Skeletal muscle cell (primary cell): ENCODE data around the gene SLC23A2.
"Not testable (repeated sequence)": the region's sequence is repeated elsewhere in the genome, so short reads cannot be mapped to it uniquely, and the experiment has no call there.

Source experiments
- DNase-seq: peaks from one replicate; pipeline ENCODE4 v3.0.0-alpha.2; 2010; ENCODE audit warnings: low read depth
- H3K4me3 ChIP-seq: 2 replicates; pipeline ENCODE4 v1.5.1; 2011; ENCODE audit warnings: low read depth, mild to moderate bottlenecking, control low read depth, low read length, moderate library complexity

The SLC23A2 gene

DNA sequence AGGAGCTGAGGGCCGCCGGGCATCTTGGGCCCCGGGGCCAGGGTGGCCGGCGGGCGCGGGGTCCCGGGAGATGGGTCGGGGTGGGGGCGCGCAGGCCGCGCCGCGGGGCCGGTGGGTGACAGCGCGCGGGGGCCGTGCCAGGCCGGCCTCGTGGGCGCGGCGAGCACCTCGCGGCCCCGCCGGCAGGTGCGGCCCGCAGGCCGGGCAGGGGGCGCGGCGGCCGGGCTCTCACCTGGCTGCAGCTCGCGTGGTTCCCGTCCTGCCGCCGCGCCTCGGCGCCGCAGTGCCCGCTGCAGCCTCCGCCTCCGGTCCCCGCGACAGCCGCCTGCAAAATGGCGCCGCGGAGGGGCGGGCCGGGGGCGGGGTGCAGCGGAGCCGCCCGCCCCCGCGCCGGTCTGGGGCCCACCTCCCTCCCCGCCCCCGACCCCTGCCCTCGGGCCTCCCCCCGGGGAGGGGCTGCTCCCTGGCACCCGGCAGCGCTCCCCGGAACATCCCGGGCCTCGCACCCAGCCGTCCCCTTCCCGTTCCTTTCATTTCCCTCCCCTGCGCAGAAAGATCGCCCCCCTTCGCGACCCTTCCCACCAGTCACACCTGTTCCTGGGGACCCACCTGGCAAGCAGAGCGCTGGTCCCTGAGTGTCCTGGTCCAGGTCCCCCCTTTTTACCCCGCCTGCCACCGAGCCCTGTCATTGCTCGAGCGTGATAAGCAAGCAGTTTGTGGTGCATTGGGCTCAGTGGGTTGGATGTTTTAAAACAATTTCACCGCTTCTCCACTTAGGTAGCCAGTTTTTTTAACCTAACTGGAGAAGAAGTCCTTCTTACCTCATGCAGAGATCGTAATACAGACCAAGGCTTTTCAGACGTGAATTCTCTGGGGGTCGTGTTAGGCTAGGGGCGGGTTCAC lies at the start of gene SLC23A2:
TSS of gene SLC23A2 (minus strand) at position 337 of the 903 bp plus-strand sequence. CDS start 68,948 bp downstream, outside the sequence.
- no peak for DNase-seq

DNA sequence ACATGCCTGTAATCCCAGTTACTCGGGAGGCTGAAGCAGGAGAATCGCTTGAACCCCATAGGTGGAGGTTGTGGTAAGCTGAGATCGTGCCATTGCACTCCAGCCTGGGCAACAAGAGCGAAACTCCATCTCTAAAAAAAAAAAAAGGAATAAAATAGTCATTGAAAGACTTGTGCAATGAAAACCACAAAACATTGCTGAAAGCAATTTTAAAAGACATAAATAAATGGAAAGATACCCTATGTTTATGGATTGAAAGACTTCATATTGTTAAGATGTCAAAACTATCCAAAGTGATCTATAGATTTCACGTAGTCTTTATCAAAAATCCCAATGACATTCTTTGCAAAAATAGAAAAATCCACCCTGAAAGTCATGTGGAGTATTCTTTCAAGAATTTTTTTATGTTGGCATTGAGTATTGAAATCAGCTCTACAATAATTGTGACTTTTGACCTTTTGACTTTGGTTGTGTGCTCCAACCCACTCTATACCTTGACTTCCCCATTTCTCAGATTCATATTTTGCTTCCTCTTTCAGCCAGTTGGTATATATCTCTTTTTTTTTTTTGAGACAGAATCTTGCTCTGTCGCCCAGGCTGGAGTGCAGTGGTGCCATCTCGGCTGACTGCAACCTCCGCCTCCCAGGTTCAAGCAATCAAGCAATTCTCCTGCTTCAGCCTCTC lies 45.5 kb upstream of the SLC23A2 start:
- no peak for DNase-seq
- no peak overlapping the region for H3K4me3 ChIP-seq

More for the DNA sequence above, at the start of gene SLC23A2:
- peak within 1 kb of the TSS; percentile 55 for H3K4me3 ChIP-seq

GRCh38 chr20:5045906-5046305 lies 44.6 kb upstream of the SLC23A2 start:
- DNase-seq = no peak
- H3K4me3 ChIP-seq = no peak overlapping the region

DNA sequence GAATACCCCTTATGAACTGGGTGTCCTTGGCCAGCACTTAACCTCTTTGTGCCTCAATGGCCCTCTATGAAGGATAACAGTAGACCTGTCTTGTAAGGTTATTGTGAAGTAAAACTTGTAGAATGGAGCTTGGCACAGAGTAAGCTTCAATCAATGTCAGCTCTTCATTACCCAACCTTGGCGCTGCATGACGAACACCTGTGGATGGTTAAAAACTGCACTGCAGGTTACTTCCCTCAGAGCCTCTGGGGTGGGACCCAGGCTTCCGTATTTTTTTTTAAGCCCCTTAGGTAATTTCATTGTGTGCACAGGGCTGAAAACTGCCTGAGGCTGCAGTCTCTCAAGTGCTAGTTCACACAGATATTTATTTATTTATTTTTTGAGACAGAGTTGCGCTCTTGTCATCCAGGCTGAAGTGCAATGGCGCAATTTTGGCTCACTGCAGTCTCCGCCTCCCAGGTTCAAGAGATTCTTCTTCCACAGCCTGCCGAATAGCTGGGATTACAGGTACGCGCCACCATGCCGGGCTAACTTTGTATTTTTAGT lies 42.8 kb upstream of the SLC23A2 start:
- H3K4me3 ChIP-seq = no peak overlapping the region
- DNase-seq = no peak

DNA sequence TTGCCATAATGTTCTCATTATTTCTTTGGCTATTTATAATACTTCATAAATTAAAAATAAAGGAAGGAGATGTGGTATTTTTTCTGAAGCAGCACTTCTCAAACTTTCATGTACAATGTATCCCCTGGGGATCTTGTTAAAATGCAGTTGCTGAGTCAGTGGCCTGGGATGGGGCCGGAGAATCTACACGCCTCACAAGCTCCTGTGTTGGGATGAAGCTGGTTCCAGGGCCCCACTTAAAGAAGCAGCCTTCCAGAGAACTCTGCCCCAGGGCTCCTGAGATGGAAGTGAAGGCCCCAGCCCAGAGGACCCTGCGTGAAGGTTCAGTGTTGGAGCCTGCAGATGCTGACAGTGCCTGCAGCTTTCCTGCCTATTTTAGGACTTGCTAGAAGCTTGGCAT lies 40.1 kb upstream of the SLC23A2 start:
- DNase-seq = peak; percentile 68
- no peak overlapping the region for H3K4me3 ChIP-seq

DNA sequence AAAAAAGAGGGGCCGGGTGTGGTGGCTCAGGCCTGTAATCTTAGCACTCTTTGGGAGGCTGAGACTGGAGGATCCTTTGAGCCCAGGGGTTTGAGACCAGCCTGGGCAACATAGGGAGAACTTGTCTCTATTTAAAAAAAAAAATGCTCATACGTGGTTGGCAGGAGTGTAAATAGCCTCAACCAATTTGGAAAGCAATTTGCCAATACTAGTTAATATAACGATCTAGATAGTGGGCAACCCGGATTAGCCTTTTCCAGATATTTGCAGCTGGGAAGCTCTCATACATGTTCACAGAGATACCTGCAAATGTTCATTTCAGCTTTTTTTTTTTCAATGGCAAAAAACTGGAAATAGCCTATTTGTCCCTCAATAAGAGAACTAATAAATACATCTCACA lies 39.0 kb upstream of the SLC23A2 start:
- no peak overlapping the region for H3K4me3 ChIP-seq
- DNase-seq = no peak

GRCh38 chr20:5039889-5040288 lies 38.6 kb upstream of the SLC23A2 start:
- no peak for DNase-seq
- no peak overlapping the region for H3K4me3 ChIP-seq

DNA sequence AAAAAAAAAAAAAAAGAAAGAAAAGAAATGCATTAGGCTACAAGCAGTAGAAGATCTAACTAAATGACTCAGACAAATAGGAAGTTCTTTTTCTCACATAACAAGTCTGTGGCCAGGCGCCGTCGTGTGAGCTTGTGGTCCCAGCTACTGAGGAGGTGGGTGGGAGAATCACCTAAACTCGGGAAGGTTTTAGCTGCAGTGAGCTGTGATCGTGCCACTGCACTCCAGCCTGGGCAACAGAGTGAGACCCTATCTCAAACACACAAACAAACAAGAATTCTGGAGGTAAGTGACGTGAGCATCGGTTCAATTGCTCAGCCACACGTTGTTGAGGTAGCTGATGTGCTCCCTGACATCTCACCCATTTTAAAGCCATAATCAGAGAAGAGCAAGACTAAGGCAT lies 37.9 kb upstream of the SLC23A2 start:
- DNase-seq = no peak
- H3K4me3 ChIP-seq = no peak overlapping the region

DNA sequence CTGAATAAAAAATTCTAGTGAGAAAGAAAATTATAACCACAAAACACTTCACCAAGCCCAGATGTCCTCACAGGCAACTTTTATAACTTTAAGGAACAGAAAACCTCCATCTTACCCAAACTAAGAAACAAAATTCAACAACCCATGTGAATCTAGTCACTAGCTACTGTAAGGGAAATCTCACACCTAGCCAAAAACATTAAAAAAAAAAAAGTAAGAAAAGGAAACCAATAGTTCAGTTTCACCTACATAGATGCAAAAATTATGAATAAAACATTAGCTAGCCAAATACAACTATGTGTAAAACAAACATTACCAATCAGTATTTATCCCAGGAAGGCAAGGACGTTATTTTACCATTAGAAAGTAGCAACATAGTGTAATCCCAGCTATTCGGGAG lies 35.5 kb upstream of the SLC23A2 start:
- no peak for DNase-seq
- no peak overlapping the region for H3K4me3 ChIP-seq

- not testable (repeated sequence) for H3K4me3 ChIP-seq, DNase-seq
These were observed 34.2 kb upstream of the SLC23A2 start for GRCh38 chr20:5035518-5035917.

DNA sequence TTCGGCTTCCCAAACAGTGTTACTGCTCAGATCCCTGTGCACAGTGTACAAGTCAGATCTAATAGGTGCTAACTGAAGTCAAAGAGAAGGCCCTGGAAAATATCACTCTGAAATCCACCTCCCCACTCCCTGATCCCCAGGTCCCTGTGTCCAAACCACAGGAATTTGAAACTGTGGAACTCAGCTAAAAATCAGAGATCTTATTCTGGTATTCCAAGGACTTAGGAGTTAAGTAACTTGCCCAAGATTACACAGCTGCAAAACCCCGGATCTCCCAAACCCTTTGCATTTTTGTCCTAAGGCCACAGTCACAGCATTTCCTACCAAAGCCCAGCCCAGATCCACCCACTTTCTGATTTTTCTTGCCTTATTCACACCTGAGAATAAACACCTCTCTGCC lies 32.3 kb upstream of the SLC23A2 start:
- H3K4me3 ChIP-seq = no peak overlapping the region
- DNase-seq = no peak

DNA sequence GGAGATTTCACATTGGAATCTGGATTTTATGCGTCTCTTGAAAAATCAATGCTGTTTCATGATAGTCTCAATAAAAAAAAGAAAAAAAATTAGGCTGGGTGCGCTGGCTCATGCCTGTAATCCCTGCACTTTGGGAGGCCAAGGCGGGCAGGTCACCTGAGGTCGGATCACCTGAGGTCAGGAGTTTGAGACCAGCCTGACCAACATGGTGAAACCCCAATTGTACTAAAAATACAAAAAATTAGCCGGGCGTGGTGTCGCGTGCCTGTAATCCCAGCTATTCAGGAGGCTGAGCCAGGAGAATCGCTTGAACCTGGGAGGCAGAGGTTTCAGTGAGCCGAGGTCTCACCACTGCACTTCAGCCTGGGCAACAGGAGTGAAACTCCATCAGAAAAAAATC lies 30.4 kb upstream of the SLC23A2 start:
- H3K4me3 ChIP-seq = not testable (repeated sequence)

DNA sequence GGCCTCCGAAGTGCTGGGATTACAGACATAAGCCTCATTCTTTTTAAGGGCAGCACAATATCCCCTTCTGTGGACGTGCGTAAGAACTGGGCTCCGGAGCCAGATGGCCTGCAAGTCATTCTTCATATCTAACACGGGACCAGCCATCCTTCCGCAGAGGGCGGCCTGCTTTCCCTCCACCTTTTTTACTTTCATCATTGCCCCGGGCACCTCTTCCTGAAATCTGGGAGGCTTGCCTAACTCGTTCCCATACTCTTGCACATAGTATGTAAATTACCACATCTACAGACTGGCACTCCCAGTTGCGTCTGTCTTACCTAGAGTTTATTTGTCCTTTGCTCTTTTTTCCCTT lies 29.9 kb upstream of the SLC23A2 start:
- no peak for DNase-seq
- no peak overlapping the region for H3K4me3 ChIP-seq

More for the DNA sequence above, 30.4 kb upstream of the SLC23A2 start:
- not testable (repeated sequence) for DNase-seq

DNA sequence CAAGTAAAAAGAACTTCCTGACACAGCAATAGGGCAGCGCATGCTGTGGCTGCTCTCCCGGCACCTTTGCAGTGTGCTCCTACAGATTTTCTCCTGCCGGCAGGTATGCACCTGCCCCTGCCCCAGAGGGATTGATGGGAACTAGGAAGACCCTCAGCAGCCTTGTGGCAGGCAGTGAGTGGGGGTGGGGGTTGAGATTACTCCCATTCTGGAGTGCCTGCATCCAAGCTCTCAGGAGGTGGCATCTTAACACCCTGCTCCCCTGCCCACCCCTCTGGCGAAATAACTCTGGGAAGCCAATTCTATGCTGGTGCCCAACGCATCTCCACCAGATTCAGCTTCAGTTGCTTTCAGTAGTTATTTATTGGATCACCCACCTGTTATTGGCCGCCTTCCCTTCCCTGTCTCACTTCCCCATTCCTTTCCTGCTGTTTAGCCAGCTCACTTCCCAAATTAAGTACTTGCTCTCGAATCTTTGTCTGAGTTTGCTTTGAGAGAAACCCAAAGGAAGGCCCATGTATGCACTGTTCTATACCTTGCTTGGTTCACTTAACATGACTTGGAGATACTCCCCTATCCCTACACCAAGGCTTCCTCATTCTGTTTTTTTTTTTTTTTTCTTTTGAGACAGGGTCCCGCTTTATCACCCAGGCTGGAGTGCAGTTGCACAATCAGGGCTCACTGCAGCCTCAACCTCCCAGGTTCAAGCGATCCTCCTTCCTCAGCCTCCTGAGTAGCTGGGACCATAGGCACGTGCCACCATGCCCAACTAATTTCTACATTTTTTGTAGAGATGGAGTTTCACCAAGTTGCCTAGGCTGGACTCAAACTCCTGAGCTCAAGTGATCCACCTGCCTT lies 29.3 kb upstream of the SLC23A2 start:
- no peak for DNase-seq
- H3K4me3 ChIP-seq = no peak overlapping the region

DNA sequence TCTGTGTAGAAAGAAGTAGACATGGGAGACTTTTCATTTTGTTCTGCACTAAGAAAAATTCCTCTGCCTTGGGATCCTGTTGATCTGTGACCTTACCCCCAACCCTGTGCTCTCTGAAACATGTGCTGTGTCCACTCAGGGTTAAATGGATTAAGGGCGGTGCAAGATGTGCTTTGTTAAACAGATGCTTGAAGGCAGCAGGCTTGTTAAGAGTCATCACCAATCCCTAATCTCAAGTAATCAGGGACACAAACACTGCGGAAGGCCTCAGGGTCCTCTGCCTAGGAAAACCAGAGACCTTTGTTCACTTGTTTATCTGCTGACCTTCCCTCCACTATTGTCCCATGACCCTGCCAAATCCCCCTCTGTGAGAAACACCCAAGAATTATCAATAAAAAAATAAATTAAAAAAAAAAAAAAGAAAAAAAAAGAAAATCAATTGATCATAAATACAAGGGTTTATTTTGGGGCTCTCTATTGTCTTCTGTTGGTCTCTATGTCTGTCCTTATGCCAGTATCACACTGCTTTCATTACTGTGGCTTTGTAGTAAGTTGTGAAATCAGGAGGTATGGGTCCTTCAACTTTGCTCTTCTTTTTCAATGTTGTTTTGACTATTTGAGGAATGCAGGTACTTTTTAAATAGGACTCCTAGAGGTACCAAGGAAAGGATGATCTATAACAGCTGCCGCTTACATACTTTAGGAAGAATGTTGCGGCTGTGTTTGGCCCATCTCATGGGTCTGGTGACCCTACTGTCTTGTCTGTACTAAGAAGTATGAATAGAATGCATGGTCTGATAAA lies 27.1 kb upstream of the SLC23A2 start:
- not testable (repeated sequence) for H3K4me3 ChIP-seq, DNase-seq

DNA sequence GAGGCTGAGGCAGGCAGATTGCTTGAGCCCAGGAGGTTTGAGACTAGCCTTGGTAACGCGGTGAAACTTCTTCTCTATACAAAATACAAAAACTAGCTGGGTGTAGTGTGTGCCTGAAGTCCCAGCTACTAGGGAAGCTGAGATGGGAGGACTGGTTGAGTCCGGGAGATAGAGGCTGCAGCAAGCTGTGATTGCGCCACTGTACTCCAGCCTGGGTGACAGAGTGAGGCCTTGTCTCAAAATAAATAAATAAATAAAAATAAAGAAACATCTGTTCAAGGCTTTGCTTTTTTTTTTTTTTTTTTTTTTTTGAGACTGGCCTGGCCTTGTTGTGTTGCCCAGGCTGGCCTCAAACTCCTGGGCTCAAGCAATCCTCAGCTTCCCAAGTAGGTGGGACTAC lies 23.7 kb upstream of the SLC23A2 start:
- H3K4me3 ChIP-seq = no peak overlapping the region
- DNase-seq = no peak

DNA sequence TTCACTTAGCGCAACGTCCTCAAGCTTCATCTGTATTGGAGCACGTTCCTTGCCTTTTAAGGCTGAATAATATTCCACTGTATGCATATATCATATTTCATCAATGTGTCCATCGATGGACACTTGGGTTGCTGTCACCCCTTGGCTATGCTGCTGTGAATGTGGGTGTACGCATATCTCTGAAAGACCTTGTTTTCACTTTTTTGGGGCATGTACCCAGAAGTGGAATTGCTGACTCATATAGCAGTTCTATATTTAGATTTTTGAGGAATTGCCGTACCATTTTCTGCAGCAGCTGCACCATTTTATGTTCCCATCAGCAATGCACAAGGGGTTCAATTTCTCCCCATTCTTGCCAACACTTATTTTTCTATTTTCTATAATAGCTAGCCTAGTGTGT lies 22.8 kb upstream of the SLC23A2 start:
- no peak overlapping the region for H3K4me3 ChIP-seq
- DNase-seq = no peak

DNA sequence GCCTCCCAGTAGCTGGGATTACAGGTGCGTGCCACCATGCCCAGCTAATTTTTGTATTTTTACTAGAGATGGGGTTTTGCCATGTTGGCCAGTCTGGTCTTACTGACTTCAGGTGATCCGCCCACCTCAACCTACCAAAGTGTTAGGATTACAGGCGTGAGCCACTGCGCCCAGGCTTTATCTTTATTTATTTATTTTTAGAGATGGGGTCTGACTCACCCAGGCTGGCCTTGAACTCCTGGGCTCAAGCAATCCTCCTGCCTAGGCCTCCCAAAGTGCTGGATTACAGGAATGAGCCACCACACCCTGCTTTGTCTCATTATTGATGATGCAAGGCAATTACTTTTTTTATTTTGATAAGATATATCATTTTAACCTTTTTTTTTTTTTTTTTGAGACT lies 21.9 kb upstream of the SLC23A2 start:
- not testable (repeated sequence) for DNase-seq, H3K4me3 ChIP-seq

- DNase-seq = no peak
- no peak overlapping the region for H3K4me3 ChIP-seq
These were observed 19.4 kb upstream of the SLC23A2 start for GRCh38 chr20:5020760-5021159.
